ENCODE measurements around the gene GSG1L2.

GRCh38 chr17:9769036-9769695 is 52.7 kb downstream of the GSG1L2 start:
- no peak for TF ChIP-seq CTCF (optimal IDR thresholded peaks at IDR 0.05 in 1 of 3, IDR thresholded peaks at IDR 0.05 in 1 of 3, conservative IDR thresholded peaks at IDR 0.05 in 1 of 3; ENCODE audit: extremely low read depth in 1 of 3, insufficient read depth in 2 of 3, low read length in 3 of 3)
- no peak for TF ChIP-seq EZH2 (IDR thresholded peaks at IDR 0.05; ENCODE audit: low read length)

Measured in keratinocyte (primary cell).